ENCODE measurements around the gene IKBIP. TPM values are rescaled to one million over a fixed set of nuclear protein-coding genes. Genes with fewer than 3 reads are reported as not detected.
"Not testable (repeated sequence)": the region's sequence is repeated elsewhere in the genome, so short reads cannot be mapped to it uniquely, and the experiment has no call there.

The IKBIP gene
- total RNA-seq, 2 donors from 2014 or later = 17.2 to 20.4 TPM

DNA sequence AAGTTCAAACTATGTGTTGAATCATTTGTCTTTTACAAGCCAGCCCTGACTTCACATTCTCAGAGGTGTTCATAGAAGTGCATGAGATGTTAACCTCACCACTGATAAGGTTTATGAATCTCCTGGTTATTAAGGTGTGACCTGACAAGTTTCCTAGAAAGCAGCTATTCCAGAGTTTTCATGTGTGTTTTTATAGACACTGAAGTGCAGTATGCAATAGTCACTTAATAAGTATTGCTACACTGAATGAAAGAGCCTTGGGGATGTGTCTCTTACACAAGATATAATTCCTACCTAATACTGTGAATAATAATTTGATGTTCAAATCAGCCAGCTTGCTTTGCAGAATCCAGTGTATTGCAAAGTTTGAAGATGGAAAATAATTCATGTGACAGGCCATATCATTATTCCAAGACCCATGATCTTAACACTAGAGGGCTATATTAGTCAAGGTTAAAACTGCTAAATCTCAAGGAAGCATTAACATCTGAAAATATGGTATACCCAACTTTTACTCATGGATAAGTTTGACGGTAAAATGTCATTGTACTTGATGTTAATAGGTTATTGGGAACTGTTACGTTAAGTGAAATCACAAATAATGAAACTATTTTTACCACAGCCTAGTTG lies 38.1 kb downstream of the IKBIP start:
- Mint-ChIP-seq H3K27me3 (ENCODE audit: low read depth) (no peaks in the 10 kb centered on the region), H3K9me3 (no peaks in the 10 kb centered on the region), H3K4me1 (ENCODE audit: low read depth) (no peaks in the 10 kb centered on the region), H3K27ac (no peak overlapping the region), H3K36me3 (ENCODE audit: insufficient read depth in 2 of 2) (peaks cover 2 to 7% of the 10 kb centered on the region in 2 donors), H3K4me3 (no peak overlapping the region)
- ATAC-seq (replicated peaks in 1 of 2) (no peak), DNase-seq (no peak)

DNA sequence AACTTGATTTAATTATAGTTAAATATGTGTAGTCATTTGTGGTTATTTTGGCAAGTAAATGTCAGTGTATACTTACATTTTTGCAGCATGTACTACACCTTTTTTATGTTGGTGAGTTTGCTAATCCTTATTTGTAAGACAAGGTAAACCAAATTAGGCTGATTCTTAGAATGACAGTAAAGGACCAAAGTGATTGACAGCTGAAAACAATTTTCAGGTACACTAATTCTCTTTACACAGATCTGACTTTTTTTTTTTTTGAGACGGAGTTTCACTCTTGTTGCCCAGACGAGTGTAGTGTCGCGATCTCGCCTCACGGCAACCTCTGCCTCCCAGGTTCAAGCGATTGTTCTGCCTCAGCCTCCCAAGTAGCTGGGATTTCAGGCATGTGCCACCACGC lies 42.7 kb downstream of the IKBIP start:
- Mint-ChIP-seq H3K4me1 (ENCODE audit: low read depth) (peaks cover 7% of the 10 kb centered on the region), H3K36me3 (ENCODE audit: insufficient read depth in 2 of 2) (peaks cover 10 to 30% of the 10 kb centered on the region in 2 donors), H3K27ac (peak overlapping the region; percentile 19), H3K9me3 (no peaks in the 10 kb centered on the region), H3K4me3 (no peak overlapping the region), H3K27me3 (ENCODE audit: low read depth) (no peaks in the 10 kb centered on the region)
- DNase-seq (no peak), ATAC-seq (replicated peaks in 1 of 2) (no peak)

DNA sequence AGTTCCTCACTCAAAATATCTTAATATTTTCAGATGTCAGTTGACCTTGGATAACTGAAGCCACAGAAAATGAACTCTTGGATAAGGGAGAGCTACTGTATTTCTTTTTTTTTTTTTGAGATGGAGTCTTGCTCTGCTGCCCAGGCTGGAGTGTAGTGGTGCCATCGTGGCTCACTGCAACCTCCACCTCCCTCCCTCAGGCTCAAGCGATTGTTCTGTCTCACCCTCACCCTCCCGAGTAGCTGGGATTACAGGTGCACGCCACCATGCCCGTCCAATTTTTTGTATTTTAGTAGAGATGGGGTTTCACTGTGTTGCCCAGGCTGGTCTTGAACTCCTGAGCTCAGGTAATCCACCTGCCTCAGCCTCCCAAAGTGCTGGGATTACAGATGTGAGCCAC lies 47.3 kb downstream of the IKBIP start:
- Mint-ChIP-seq H3K27ac (peak overlapping the region; percentile 60), H3K36me3 (ENCODE audit: insufficient read depth in 2 of 2) (peaks cover 20 to 47% of the 10 kb centered on the region in 2 donors), H3K4me1 (ENCODE audit: low read depth) (peaks cover 35% of the 10 kb centered on the region)
- not testable (repeated sequence) for DNase-seq; H3K9me3 Mint-ChIP-seq; ATAC-seq (replicated peaks in 1 of 2); H3K4me3 Mint-ChIP-seq; H3K27me3 Mint-ChIP-seq (ENCODE audit: low read depth)

DNA sequence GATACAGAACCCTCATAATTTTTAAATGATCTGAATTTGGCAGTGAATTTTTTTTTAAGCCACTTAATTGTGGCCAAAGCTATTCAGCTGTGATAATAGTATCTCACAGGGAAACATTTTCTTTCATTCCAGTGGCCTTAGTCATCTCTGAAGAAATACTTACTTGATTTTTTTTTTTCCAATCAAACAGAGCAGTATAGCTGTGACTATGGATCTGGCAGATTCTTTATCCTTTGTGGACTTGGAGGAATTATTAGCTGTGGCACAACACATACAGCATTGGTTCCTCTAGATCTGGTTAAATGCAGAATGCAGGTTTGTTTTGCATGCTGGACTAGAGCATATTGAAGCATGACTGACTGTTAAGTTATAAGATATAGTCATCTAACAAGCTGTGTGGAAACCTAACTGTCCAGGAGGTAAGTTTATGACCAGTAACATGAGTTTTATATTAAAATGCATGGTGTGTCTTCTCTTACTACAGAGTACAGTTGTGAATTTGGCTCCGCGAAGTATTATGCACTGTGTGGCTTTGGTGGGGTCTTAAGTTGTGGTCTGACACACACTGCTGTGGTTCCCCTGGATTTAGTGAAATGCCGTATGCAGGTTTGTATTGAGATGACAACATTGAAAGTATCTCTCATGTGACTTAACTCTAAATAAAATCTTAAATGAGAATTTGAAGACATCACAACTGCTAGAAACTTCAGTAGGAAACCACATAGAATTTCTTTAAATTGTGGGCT lies 49.2 kb downstream of the IKBIP start:
- ATAC-seq (replicated peaks in 1 of 2) (peak; percentile 48 to 61), DNase-seq (peak; percentile 59 to 66)
- no peaks in the 10 kb centered on the region for H3K27me3 Mint-ChIP-seq (ENCODE audit: low read depth)
- no peaks in the 10 kb centered on the region for H3K9me3 Mint-ChIP-seq
- peaks cover 36% of the 10 kb centered on the region for H3K4me1 Mint-ChIP-seq (ENCODE audit: low read depth)
- peak overlapping the region; percentile 99 for H3K27ac Mint-ChIP-seq
- peaks cover 16 to 45% of the 10 kb centered on the region in 2 donors for H3K36me3 Mint-ChIP-seq (ENCODE audit: insufficient read depth in 2 of 2)
- peak overlapping the region; percentile 91 to 99 for H3K4me3 Mint-ChIP-seq

DNA sequence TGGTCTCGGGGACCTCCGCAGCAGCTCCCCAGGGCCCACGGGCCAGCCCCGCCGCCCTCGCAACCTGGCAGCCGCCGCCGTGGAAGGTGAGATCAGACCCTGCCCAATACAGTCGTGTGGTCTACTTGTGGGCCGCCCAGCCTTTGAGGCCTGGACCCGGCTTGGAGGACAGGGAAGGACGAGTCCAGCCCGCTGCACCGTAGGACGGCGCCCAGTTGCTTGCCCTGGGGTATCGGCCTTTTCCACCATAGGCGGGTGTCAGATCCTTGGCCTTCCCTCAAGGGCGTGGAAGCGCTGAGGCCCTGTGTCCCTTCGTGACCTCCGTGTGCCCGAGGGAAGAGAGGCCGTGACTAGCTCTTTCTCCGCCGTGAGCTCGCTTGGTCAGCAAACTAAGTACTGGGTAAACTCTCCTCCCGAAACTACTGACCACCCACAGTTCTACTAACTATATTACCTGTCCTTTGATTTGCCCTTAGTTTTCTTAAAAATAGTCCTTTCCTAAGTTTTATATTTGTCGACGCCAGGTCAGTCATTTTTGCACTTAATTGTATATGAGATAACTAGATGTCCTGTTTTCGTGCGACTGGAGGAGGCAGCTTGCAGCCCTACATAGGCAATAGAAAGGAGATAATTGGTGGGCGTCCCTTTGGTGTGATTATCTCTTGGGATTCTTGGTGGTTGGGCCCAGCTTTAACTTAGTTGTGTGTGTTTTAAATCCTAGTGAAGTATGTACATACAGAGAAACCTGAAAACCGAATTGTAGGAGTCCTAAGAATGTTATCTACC lies 50.3 kb downstream of the IKBIP start:
- peak overlapping the region; percentile 99 for H3K27ac Mint-ChIP-seq
- ATAC-seq (replicated peaks in 1 of 2) = no peak
- no peaks in the 10 kb centered on the region for H3K27me3 Mint-ChIP-seq (ENCODE audit: low read depth)
- peak overlapping the region; percentile 91 to 99 for H3K4me3 Mint-ChIP-seq
- DNase-seq = peak; percentile 37 to 39
- H3K9me3 Mint-ChIP-seq = no peaks in the 10 kb centered on the region
- peaks cover 12 to 40% of the 10 kb centered on the region in 2 donors for H3K36me3 Mint-ChIP-seq (ENCODE audit: insufficient read depth in 2 of 2)
- peaks cover 36% of the 10 kb centered on the region for H3K4me1 Mint-ChIP-seq (ENCODE audit: low read depth)

DNA sequence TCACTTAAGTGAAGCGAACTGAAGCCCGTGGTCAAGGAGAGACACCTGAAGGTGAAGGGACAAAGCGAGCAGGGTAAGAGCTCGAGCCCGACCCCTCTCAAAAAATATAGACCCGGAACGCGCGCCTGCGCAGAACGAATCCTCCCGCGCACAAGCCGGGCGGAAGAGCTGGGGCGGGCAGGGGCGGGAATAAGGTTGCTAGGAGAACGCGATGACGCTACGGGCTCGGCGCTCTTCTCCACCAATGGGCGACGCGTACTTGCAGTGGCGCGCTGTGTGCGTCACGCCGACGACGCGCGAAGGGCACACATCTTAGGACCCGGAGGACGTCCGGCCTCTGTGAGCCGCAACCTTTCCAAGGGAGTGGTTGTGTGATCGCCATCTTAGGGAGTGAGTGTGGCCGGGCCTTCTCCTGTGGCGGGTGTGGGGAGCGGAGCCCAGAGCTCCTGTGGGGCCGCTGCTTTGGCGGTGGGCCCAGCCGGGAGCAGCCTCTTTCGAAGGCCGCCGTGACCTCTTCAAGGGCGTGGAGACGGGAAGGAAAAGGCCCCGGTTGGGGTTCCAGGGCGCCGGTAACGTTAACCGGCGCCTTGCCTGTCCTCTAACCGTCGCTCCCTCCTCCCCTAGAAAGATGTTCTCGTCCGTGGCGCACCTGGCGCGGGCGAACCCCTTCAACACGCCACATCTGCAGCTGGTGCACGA lies 51.1 kb downstream of the IKBIP start, which contains the start of gene SLC25A3:
Gene SLC25A3, plus strand, starts transcription at position 336 of the 699 bp plus-strand sequence. Its CDS starts 293 bp downstream, at position 629.
- ATAC-seq (replicated peaks in 1 of 2) (peak; percentile 96), DNase-seq (peak; percentile 92 to 93)
- Mint-ChIP-seq H3K36me3 (ENCODE audit: insufficient read depth in 2 of 2) (peaks cover 12 to 35% of the 10 kb centered on the region in 2 donors), H3K9me3 (no peaks in the 10 kb centered on the region), H3K27me3 (ENCODE audit: low read depth) (no peaks in the 10 kb centered on the region), H3K4me3 (peak within 1 kb of the TSS; percentile 91 to 99), H3K27ac (peak within 1 kb of the TSS; percentile 99), H3K4me1 (ENCODE audit: low read depth) (peaks cover 31% of the 10 kb centered on the region)

DNA sequence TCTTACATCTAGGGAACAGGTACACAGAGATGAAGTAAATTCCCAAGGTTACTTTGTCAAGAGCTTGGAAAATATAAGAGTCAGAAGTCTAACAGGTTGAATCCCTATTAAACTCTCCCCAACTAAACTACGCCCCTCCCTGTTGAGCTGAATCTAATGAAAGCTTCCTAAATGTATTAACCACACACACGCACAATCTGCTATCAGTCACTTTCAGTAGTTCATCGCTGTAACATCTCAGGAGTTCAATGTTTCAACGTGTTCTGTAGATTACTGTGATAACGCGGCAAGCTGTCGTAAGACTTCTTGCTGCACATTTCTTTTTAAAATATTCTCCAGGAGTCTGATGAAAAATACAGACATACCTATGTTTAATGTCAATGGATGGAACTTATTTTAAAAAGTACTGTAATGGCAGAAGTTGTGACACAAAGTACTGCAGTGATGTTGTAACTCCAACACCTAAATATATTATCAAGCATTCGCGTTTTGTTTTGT lies 51.7 kb downstream of the IKBIP start:
- Mint-ChIP-seq H3K36me3 (ENCODE audit: insufficient read depth in 2 of 2) (peaks cover 12 to 29% of the 10 kb centered on the region in 2 donors), H3K27ac (peak overlapping the region; percentile 98), H3K27me3 (ENCODE audit: low read depth) (no peaks in the 10 kb centered on the region), H3K4me1 (ENCODE audit: low read depth) (peaks cover 29% of the 10 kb centered on the region), H3K9me3 (no peaks in the 10 kb centered on the region), H3K4me3 (peak overlapping the region; percentile 91 to 99)
- ATAC-seq (replicated peaks in 1 of 2) (peak; percentile 3), DNase-seq (no peak)

DNA sequence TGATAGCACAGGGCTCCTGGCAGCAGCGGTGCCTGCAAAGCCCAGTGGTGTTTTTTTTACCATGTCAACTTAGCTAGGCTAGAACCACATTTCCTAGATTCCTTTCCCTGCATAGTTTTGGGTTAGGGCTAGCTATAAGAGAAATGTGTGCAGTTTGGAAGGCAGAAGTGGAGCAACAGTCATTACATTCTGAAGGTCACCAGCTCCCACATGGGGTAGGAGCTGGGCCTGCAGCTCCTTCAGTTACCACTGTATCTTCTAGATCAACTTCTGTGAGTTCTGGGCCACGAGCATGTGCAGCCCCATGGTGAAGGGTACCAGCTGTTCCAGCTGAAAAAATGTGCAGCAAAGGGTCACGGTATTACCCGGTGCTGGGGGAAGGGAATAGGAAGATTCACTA lies 53.4 kb downstream of the IKBIP start:
- no peak for DNase-seq
- peak overlapping the region in 1 of 2 donors; percentile 27 for H3K4me3 Mint-ChIP-seq
- ATAC-seq (replicated peaks in 1 of 2) = no peak
- no peaks in the 10 kb centered on the region for H3K9me3 Mint-ChIP-seq
- H3K36me3 Mint-ChIP-seq (ENCODE audit: insufficient read depth in 2 of 2) = peaks cover 12 to 19% of the 10 kb centered on the region in 2 donors
- H3K27ac Mint-ChIP-seq = peak overlapping the region; percentile 10
- H3K27me3 Mint-ChIP-seq (ENCODE audit: low read depth) = no peaks in the 10 kb centered on the region
- peaks cover 23% of the 10 kb centered on the region for H3K4me1 Mint-ChIP-seq (ENCODE audit: low read depth)

DNA sequence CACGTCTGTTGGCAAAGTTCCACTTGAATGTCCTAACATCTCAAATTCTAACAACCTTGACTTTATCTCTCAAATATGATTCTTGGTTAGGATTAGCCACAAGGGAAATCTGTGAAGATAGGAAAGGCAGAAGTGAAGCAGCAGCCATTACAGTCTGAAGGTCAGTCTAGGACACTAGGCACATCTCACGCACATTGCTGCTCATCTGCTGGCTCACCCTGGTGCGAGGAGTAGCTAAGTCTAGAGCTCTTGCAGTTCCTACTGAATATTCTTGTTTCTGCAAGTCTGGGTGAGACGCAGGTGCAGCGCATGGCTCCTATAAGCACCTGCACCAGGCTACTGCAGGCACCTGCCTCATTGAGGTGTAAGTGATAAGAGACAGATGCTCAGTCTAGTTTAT lies 57.5 kb downstream of the IKBIP start:
- H3K36me3 Mint-ChIP-seq (ENCODE audit: insufficient read depth in 2 of 2) = no peaks in the 10 kb centered on the region
- no peaks in the 10 kb centered on the region for H3K9me3 Mint-ChIP-seq
- H3K4me3 Mint-ChIP-seq = no peak overlapping the region
- no peak overlapping the region for H3K27ac Mint-ChIP-seq
- no peaks in the 10 kb centered on the region for H3K27me3 Mint-ChIP-seq (ENCODE audit: low read depth)
- ATAC-seq (replicated peaks in 1 of 2) = no peak
- no peak for DNase-seq
- no peaks in the 10 kb centered on the region for H3K4me1 Mint-ChIP-seq (ENCODE audit: low read depth)

DNA sequence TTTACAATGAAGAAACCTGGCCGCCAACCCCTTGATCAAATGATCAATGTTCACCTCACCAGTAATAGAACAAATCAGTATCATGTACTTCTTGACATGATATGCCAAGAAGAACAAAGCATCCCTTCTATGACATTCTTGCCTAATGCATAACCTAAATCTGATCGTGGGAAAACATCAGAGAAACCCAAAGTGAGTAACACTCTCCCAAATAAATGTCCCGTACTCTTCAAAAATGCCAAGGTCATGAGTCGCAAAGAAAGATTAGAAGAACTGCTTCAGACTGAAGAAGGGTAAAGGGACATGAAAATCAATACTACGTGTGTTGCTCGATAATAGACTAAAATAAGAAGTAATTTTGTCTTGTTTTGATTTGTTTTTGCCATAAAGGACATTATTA lies 62.5 kb downstream of the IKBIP start:
- Mint-ChIP-seq H3K9me3 (no peaks in the 10 kb centered on the region), H3K27ac (no peak overlapping the region), H3K4me1 (ENCODE audit: low read depth) (no peaks in the 10 kb centered on the region), H3K36me3 (ENCODE audit: insufficient read depth in 2 of 2) (no peaks in the 10 kb centered on the region), H3K27me3 (ENCODE audit: low read depth) (no peaks in the 10 kb centered on the region), H3K4me3 (no peak overlapping the region)
- DNase-seq (no peak), ATAC-seq (replicated peaks in 1 of 2) (no peak)

DNA sequence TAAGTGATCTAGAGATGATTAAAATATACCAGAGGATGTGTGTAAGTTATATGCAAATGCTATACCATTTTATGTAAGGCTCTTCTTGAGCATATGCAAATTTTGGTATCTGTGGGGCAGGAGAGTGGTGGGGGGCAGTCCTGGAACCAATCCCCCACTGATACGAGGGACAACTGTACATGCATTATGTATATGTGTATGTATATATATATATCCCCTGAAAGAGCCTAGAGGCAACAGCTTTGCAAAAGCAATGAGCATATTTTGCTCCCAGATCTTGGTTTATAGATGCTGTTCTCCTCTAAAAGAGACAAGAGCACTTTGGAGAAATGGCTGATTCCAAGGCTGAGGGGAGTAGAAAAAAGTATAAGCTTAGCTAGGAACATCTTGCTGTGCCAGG lies 63.5 kb downstream of the IKBIP start:
- Mint-ChIP-seq H3K4me3 (no peak overlapping the region), H3K36me3 (ENCODE audit: insufficient read depth in 2 of 2) (no peaks in the 10 kb centered on the region), H3K4me1 (ENCODE audit: low read depth) (no peaks in the 10 kb centered on the region), H3K27ac (no peak overlapping the region), H3K27me3 (ENCODE audit: low read depth) (no peaks in the 10 kb centered on the region), H3K9me3 (peaks cover 0 to 2% of the 10 kb centered on the region in 2 donors)
- DNase-seq = no peak
- no peak for ATAC-seq (replicated peaks in 1 of 2)

DNA sequence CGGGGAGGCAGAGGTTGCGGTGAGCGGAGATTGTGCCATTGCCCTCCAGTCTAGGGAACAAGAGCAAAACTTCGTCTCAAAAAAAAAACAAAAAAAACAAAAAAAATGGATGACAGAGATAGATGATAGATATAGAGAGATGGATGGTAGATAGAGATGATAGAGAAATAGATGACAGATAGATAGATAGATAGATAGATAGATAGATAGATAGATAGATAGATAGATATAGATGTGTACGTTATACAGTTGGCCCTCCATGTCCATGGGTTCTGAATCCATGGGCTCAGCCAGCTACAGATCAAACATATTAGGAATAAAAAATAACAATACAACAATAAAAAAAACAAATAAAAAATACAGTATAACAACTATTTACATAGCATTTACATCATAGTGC lies 63.9 kb downstream of the IKBIP start:
- H3K27me3 Mint-ChIP-seq (ENCODE audit: low read depth) = no peaks in the 10 kb centered on the region
- no peak overlapping the region for H3K27ac Mint-ChIP-seq
- peaks cover 0 to 2% of the 10 kb centered on the region in 2 donors for H3K9me3 Mint-ChIP-seq
- H3K4me3 Mint-ChIP-seq = no peak overlapping the region
- DNase-seq = no peak
- ATAC-seq (replicated peaks in 1 of 2) = no peak
- H3K4me1 Mint-ChIP-seq (ENCODE audit: low read depth) = no peaks in the 10 kb centered on the region
- no peaks in the 10 kb centered on the region for H3K36me3 Mint-ChIP-seq (ENCODE audit: insufficient read depth in 2 of 2)

Data from activated T-cell treated with anti-CD3 and anti-CD28 coated beads, Interleukin-2, amount 50 U/mL, for 72 hours (primary cell).